ENCODE data around the gene DNHD1.
A peak's percentile ranks its signal among the peaks of the same experiment; 100 is the strongest.

Gene DNHD1

GRCh38 chr11:6604790-6605189 is 107.7 kb downstream of the DNHD1 start:
- WGBS (ENCODE audit: extremely low coverage, insufficient coverage, insufficient read length) = no CpG with 5 or more reads among the region's 3 CpGs

GRCh38 chr11:6606471-6607189 is 109.5 kb downstream of the DNHD1 start:
- Histone ChIP-seq H3K79me1 (ENCODE audit: low read length) (peaks cover 29% of the 10 kb centered on the region), H3K23ac (ENCODE audit: low read length) (no peak overlapping the region), H3K27ac (ENCODE audit: low read depth, low read length) (peak overlapping the region; percentile 96), H4K91ac (ENCODE audit: low read depth, low read length) (peak overlapping the region; percentile 92), H4K8ac (ENCODE audit: low read depth, low read length) (peak overlapping the region; percentile 80), H2BK5ac (ENCODE audit: low read depth, low read length, poor library complexity) (peak overlapping the region; percentile 89), H2BK120ac (ENCODE audit: insufficient read depth, low read length, poor library complexity) (peak overlapping the region; percentile 87), H3K4me1 (ENCODE audit: control insufficient read depth in 1 of 2, insufficient read depth in 2 of 2, low read length in 2 of 2) (peaks cover 12 to 36% of the 10 kb centered on the region in 2 experiments), H3K9me3 (ENCODE audit: insufficient read depth, low read depth, low read length) (no peaks in the 10 kb centered on the region), H3K4me2 (ENCODE audit: low read length) (peak overlapping the region; percentile 58), H4K12ac (ENCODE audit: low read depth, low read length) (peak overlapping the region; percentile 75), H2BK12ac (ENCODE audit: low read length) (peak overlapping the region; percentile 95), H2AK5ac (ENCODE audit: low read length) (peak overlapping the region; percentile 89), H2AFZ (ENCODE audit: insufficient read depth, low read length, poor library complexity) (peak overlapping the region; percentile 61), H3K36me3 (ENCODE audit: control insufficient read depth in 1 of 2, insufficient read depth in 2 of 2, low read length in 2 of 2) (peaks cover 38 to 42% of the 10 kb centered on the region in 2 experiments), H3K9ac (ENCODE audit: low read length) (no peak overlapping the region), H3K79me2 (ENCODE audit: control insufficient read depth, insufficient read depth, low read length, poor library complexity) (peaks cover 29% of the 10 kb centered on the region), H3K14ac (ENCODE audit: low read length) (peak overlapping the region; percentile 86), H3K18ac (ENCODE audit: low read length) (peak overlapping the region; percentile 86), H3K4me3 (ENCODE audit: low read depth, low read length) (no peak overlapping the region), H3K27me3 (ENCODE audit: insufficient read depth, low read length) (no peaks in the 10 kb centered on the region), H3K4ac (ENCODE audit: low read depth, low read length) (peak overlapping the region; percentile 90)
- no CpG with 5 or more reads among the region's 11 CpGs for WGBS (ENCODE audit: extremely low coverage, insufficient coverage, insufficient read length)
- peak; percentile 82 to 87 for DNase-seq

More at GRCh38 chr11:6604790-6605189, 107.7 kb downstream of the DNHD1 start:
- Histone ChIP-seq H3K9ac (ENCODE audit: low read length) (no peak overlapping the region), H3K14ac (ENCODE audit: low read length) (no peak overlapping the region), H3K4me1 (ENCODE audit: control insufficient read depth in 1 of 2, insufficient read depth in 2 of 2, low read length in 2 of 2) (peaks cover 12 to 25% of the 10 kb centered on the region in 2 experiments), H3K4ac (ENCODE audit: low read depth, low read length) (peak overlapping the region; percentile 59), H2BK120ac (ENCODE audit: insufficient read depth, low read length, poor library complexity) (no peak overlapping the region), H3K79me2 (ENCODE audit: control insufficient read depth, insufficient read depth, low read length, poor library complexity) (peaks cover 27% of the 10 kb centered on the region), H2AFZ (ENCODE audit: insufficient read depth, low read length, poor library complexity) (no peak overlapping the region), H3K4me3 (ENCODE audit: low read depth, low read length) (no peak overlapping the region), H3K4me2 (ENCODE audit: low read length) (peak overlapping the region; percentile 69), H2AK5ac (ENCODE audit: low read length) (no peak overlapping the region), H3K27ac (ENCODE audit: low read depth, low read length) (no peak overlapping the region), H3K23ac (ENCODE audit: low read length) (no peak overlapping the region), H4K91ac (ENCODE audit: low read depth, low read length) (no peak overlapping the region), H3K18ac (ENCODE audit: low read length) (no peak overlapping the region), H2BK5ac (ENCODE audit: low read depth, low read length, poor library complexity) (no peak overlapping the region), H3K79me1 (ENCODE audit: low read length) (peaks cover 25% of the 10 kb centered on the region), H4K12ac (ENCODE audit: low read depth, low read length) (no peak overlapping the region), H3K9me3 (ENCODE audit: insufficient read depth, low read depth, low read length) (no peaks in the 10 kb centered on the region), H3K27me3 (ENCODE audit: insufficient read depth, low read length) (no peaks in the 10 kb centered on the region), H3K36me3 (ENCODE audit: control insufficient read depth in 1 of 2, insufficient read depth in 2 of 2, low read length in 2 of 2) (peaks cover 36 to 43% of the 10 kb centered on the region in 2 experiments), H2BK12ac (ENCODE audit: low read length) (no peak overlapping the region), H4K8ac (ENCODE audit: low read depth, low read length) (no peak overlapping the region)
- DNase-seq = no peak

GRCh38 chr11:6607190-6607795 is 110.2 kb downstream of the DNHD1 start:
- H3K9me3 ChIP-seq (ENCODE audit: insufficient read depth, low read depth, low read length) = no peaks in the 10 kb centered on the region
- no peak overlapping the region for H3K23ac ChIP-seq (ENCODE audit: low read length)
- H2BK12ac ChIP-seq (ENCODE audit: low read length) = no peak overlapping the region
- peak overlapping the region; percentile 65 for H2BK5ac ChIP-seq (ENCODE audit: low read depth, low read length, poor library complexity)
- no peak overlapping the region for H3K18ac ChIP-seq (ENCODE audit: low read length)
- H2AK5ac ChIP-seq (ENCODE audit: low read length) = no peak overlapping the region
- H3K79me2 ChIP-seq (ENCODE audit: control insufficient read depth, insufficient read depth, low read length, poor library complexity) = peaks cover 31% of the 10 kb centered on the region
- H3K27ac ChIP-seq (ENCODE audit: low read depth, low read length) = peak overlapping the region; percentile 86
- H3K9ac ChIP-seq (ENCODE audit: low read length) = no peak overlapping the region
- H4K8ac ChIP-seq (ENCODE audit: low read depth, low read length) = no peak overlapping the region
- H4K12ac ChIP-seq (ENCODE audit: low read depth, low read length) = no peak overlapping the region
- peaks cover 12 to 34% of the 10 kb centered on the region in 2 experiments for H3K4me1 ChIP-seq (ENCODE audit: control insufficient read depth in 1 of 2, insufficient read depth in 2 of 2, low read length in 2 of 2)
- no peak overlapping the region for H3K4ac ChIP-seq (ENCODE audit: low read depth, low read length)
- H3K14ac ChIP-seq (ENCODE audit: low read length) = no peak overlapping the region
- H3K4me2 ChIP-seq (ENCODE audit: low read length) = peak overlapping the region; percentile 56
- H2BK120ac ChIP-seq (ENCODE audit: insufficient read depth, low read length, poor library complexity) = peak overlapping the region; percentile 29
- H3K27me3 ChIP-seq (ENCODE audit: insufficient read depth, low read length) = no peaks in the 10 kb centered on the region
- no peak for DNase-seq
- H4K91ac ChIP-seq (ENCODE audit: low read depth, low read length) = no peak overlapping the region
- H3K36me3 ChIP-seq (ENCODE audit: control insufficient read depth in 1 of 2, insufficient read depth in 2 of 2, low read length in 2 of 2) = peaks cover 38 to 40% of the 10 kb centered on the region in 2 experiments
- H3K79me1 ChIP-seq (ENCODE audit: low read length) = peaks cover 33% of the 10 kb centered on the region
- H2AFZ ChIP-seq (ENCODE audit: insufficient read depth, low read length, poor library complexity) = no peak overlapping the region
- no peak overlapping the region for H3K4me3 ChIP-seq (ENCODE audit: low read depth, low read length)

- peak overlapping the region; percentile 32 for H4K8ac ChIP-seq (ENCODE audit: low read depth, low read length)
- WGBS (ENCODE audit: extremely low coverage, insufficient coverage, insufficient read length) = no CpG with 5 or more reads among the region's 9 CpGs
- DNase-seq = peak; percentile 64 to 75
- peak overlapping the region; percentile 86 for H3K27ac ChIP-seq (ENCODE audit: low read depth, low read length)
- peak overlapping the region; percentile 45 for H3K4ac ChIP-seq (ENCODE audit: low read depth, low read length)
- no peak overlapping the region for H3K4me3 ChIP-seq (ENCODE audit: low read depth, low read length)
- H2AFZ ChIP-seq (ENCODE audit: insufficient read depth, low read length, poor library complexity) = no peak overlapping the region
- peak overlapping the region; percentile 65 for H2BK5ac ChIP-seq (ENCODE audit: low read depth, low read length, poor library complexity)
- H3K18ac ChIP-seq (ENCODE audit: low read length) = peak overlapping the region; percentile 55
- H2BK12ac ChIP-seq (ENCODE audit: low read length) = peak overlapping the region; percentile 51
- H3K9ac ChIP-seq (ENCODE audit: low read length) = no peak overlapping the region
- peaks cover 38 to 40% of the 10 kb centered on the region in 2 experiments for H3K36me3 ChIP-seq (ENCODE audit: control insufficient read depth in 1 of 2, insufficient read depth in 2 of 2, low read length in 2 of 2)
- H3K23ac ChIP-seq (ENCODE audit: low read length) = no peak overlapping the region
- H3K79me1 ChIP-seq (ENCODE audit: low read length) = peaks cover 38% of the 10 kb centered on the region
- H4K12ac ChIP-seq (ENCODE audit: low read depth, low read length) = no peak overlapping the region
- peak overlapping the region; percentile 86 for H2AK5ac ChIP-seq (ENCODE audit: low read length)
- peaks cover 12 to 29% of the 10 kb centered on the region in 2 experiments for H3K4me1 ChIP-seq (ENCODE audit: control insufficient read depth in 1 of 2, insufficient read depth in 2 of 2, low read length in 2 of 2)
- H3K14ac ChIP-seq (ENCODE audit: low read length) = peak overlapping the region; percentile 77
- peak overlapping the region; percentile 26 for H2BK120ac ChIP-seq (ENCODE audit: insufficient read depth, low read length, poor library complexity)
- peaks cover 29% of the 10 kb centered on the region for H3K79me2 ChIP-seq (ENCODE audit: control insufficient read depth, insufficient read depth, low read length, poor library complexity)
- H3K27me3 ChIP-seq (ENCODE audit: insufficient read depth, low read length) = no peaks in the 10 kb centered on the region
- H3K4me2 ChIP-seq (ENCODE audit: low read length) = no peak overlapping the region
- H3K9me3 ChIP-seq (ENCODE audit: insufficient read depth, low read depth, low read length) = no peaks in the 10 kb centered on the region
- H4K91ac ChIP-seq (ENCODE audit: low read depth, low read length) = peak overlapping the region; percentile 74
Measured at GRCh38 chr11:6608011-6608410, 110.9 kb downstream of the DNHD1 start.

Measured in trophoblast cell (in vitro differentiated cells and primary cell).